T-helper 17 cell (primary cell): ENCODE data around the gene PBX2. TPM values are rescaled to one million over a fixed set of nuclear protein-coding genes. Genes with fewer than 3 reads are reported as not detected.
"Not testable (repeated sequence)": the region's sequence is repeated elsewhere in the genome, so short reads cannot be mapped to it uniquely, and the experiment has no call there.

Source experiments
- ATAC-seq: fragments of 150-1000 bp; cut with Tn5 transposase; 2 replicates; pipeline ENCODE4 v1.10.0; 2021; ENCODE audit warnings: mild to moderate bottlenecking, moderate library complexity
- DNase-seq, 3 donors: peaks; one replicate each; pipeline versions ENCODE4 v3.0.0 to v3.0.0-alpha.2; 2020 to 2021
- H3K9me3 ChIP-seq: one replicate; pipeline ENCODE4 v1.7.0; 2013; ENCODE audit warnings: low read length, mild to moderate bottlenecking; ENCODE audit not compliant: control insufficient read depth, poor library complexity, severe bottlenecking
- H3K27ac Mint-ChIP-seq: one replicate; pipeline ENCODE4 v1.8.0; 2022; ENCODE audit warnings: mild to moderate bottlenecking, moderate library complexity, mixed read lengths
- H3K27me3 Mint-ChIP-seq: one replicate; pipeline ENCODE4 v1.8.0; 2022; ENCODE audit warnings: mixed read lengths
- H3K36me3 Mint-ChIP-seq: one replicate; pipeline ENCODE4 v1.8.0; 2022; ENCODE audit warnings: low read depth, mixed read lengths
- H3K4me1 Mint-ChIP-seq: one replicate; pipeline ENCODE4 v1.8.0; 2022; ENCODE audit warnings: mild to moderate bottlenecking, mixed read lengths
- H3K4me3 Mint-ChIP-seq: one replicate; pipeline ENCODE4 v1.8.0; 2022; ENCODE audit warnings: mild to moderate bottlenecking, moderate library complexity, mixed read lengths
- total RNA-seq, 4 donors: library from RNA in 2 of 4; stranded (reverse) in 2 of 4; gene quantifications; one replicate each; pipeline ENCODE4 v1.2.3 and lab custom pipeline; 2022 to 2026

Gene PBX2
- total RNA-seq, 2 donors from 2014 or later: 103 to 110 TPM

- H3K9me3 ChIP-seq: no peaks in the 10 kb centered on the region
- Mint-ChIP-seq H3K4me1 (peaks cover 53% of the 10 kb centered on the region), H3K36me3 (peaks cover 20% of the 10 kb centered on the region), H3K4me3 (peak overlapping the region; percentile 98), H3K27ac (peak overlapping the region; percentile 98), H3K27me3 (no peaks in the 10 kb centered on the region)
- ATAC-seq (no peak), DNase-seq (no peak)
Observed at GRCh38 chr6:32188381-32189068, 1.5 kb downstream of the PBX2 start.

GRCh38 chr6:32187725-32188380 is 2.1 kb downstream of the PBX2 start:
- peak overlapping the region; percentile 98 for H3K4me3 Mint-ChIP-seq

GRCh38 chr6:32187009-32187709 is 2.8 kb downstream of the PBX2 start:
- no peaks in the 10 kb centered on the region for H3K9me3 ChIP-seq
- Mint-ChIP-seq H3K36me3 (peaks cover 20% of the 10 kb centered on the region), H3K4me3 (peak overlapping the region; percentile 98), H3K27ac (peak overlapping the region; percentile 98), H3K4me1 (peaks cover 45% of the 10 kb centered on the region), H3K27me3 (no peaks in the 10 kb centered on the region)
- DNase-seq (no peak), ATAC-seq (no peak)

More at GRCh38 chr6:32187725-32188380, 2.1 kb downstream of the PBX2 start:
- not testable (repeated sequence) for DNase-seq, ATAC-seq, H3K9me3 ChIP-seq, H3K27me3 Mint-ChIP-seq
- Mint-ChIP-seq H3K36me3 (peaks cover 20% of the 10 kb centered on the region), H3K4me1 (peaks cover 48% of the 10 kb centered on the region), H3K27ac (peak overlapping the region; percentile 98)

- not testable (repeated sequence) for H3K9me3 ChIP-seq, DNase-seq, ATAC-seq, H3K27me3 Mint-ChIP-seq
- Mint-ChIP-seq H3K36me3 (peaks cover 14% of the 10 kb centered on the region), H3K4me1 (peaks cover 42% of the 10 kb centered on the region), H3K27ac (peak overlapping the region; percentile 98), H3K4me3 (peak overlapping the region; percentile 98)
Observed at GRCh38 chr6:32186151-32186840, 3.7 kb downstream of the PBX2 start.

- Mint-ChIP-seq H3K4me3 (peak overlapping the region; percentile 98), H3K27ac (peak overlapping the region; percentile 98), H3K36me3 (peaks cover 14% of the 10 kb centered on the region), H3K4me1 (peaks cover 41% of the 10 kb centered on the region)
- DNase-seq (peak in 2 of 3 donors; percentile 44 to 62), ATAC-seq (peak; percentile 81)
- H3K27me3 Mint-ChIP-seq, H3K9me3 ChIP-seq: not testable (repeated sequence)
Observed at GRCh38 chr6:32185681-32186131, 4.3 kb downstream of the PBX2 start.

GRCh38 chr6:32184084-32184640 is 5.8 kb downstream of the PBX2 start, which contains the start of gene AGER:
Gene AGER (minus strand): TSS chr6:32184253. CDS start chr6:32184222, 31 bp downstream.
- H3K9me3 ChIP-seq: no peaks in the 10 kb centered on the region
- H3K4me1 Mint-ChIP-seq: peaks cover 46% of the 10 kb centered on the region
- ATAC-seq (no peak), DNase-seq (no peak)
- H3K27me3 Mint-ChIP-seq: no peaks in the 10 kb centered on the region
- H3K4me3 Mint-ChIP-seq: no peak within 1 kb of the TSS
- peaks cover 16% of the 10 kb centered on the region for H3K36me3 Mint-ChIP-seq
- H3K27ac Mint-ChIP-seq: peak within 1 kb of the TSS; percentile 98

- no peaks in the 10 kb centered on the region for H3K9me3 ChIP-seq
- H3K36me3 Mint-ChIP-seq: peaks cover 12% of the 10 kb centered on the region
- no peak for ATAC-seq
- H3K27me3 Mint-ChIP-seq: no peaks in the 10 kb centered on the region
- no peak for DNase-seq
- H3K4me1 Mint-ChIP-seq: peaks cover 46% of the 10 kb centered on the region
- H3K27ac Mint-ChIP-seq: peak overlapping the region; percentile 63
- no peak overlapping the region for H3K4me3 Mint-ChIP-seq
Observed at GRCh38 chr6:32183483-32184083, 6.4 kb downstream of the PBX2 start.

GRCh38 chr6:32183030-32183429 is 7.0 kb downstream of the PBX2 start:
- Mint-ChIP-seq H3K27ac (peak overlapping the region; percentile 63), H3K36me3 (peaks cover 14% of the 10 kb centered on the region), H3K27me3 (no peaks in the 10 kb centered on the region), H3K4me1 (peaks cover 47% of the 10 kb centered on the region), H3K4me3 (no peak overlapping the region)
- DNase-seq: no peak
- H3K9me3 ChIP-seq: no peaks in the 10 kb centered on the region
- no peak for ATAC-seq

GRCh38 chr6:32182555-32182981 is 7.4 kb downstream of the PBX2 start:
- ATAC-seq (no peak), DNase-seq (no peak)
- Mint-ChIP-seq H3K27me3 (no peaks in the 10 kb centered on the region), H3K4me3 (no peak overlapping the region), H3K4me1 (peaks cover 46% of the 10 kb centered on the region), H3K36me3 (peaks cover 14% of the 10 kb centered on the region), H3K27ac (peak overlapping the region; percentile 63)
- H3K9me3 ChIP-seq: no peaks in the 10 kb centered on the region

GRCh38 chr6:32181915-32182529 is 8.0 kb downstream of the PBX2 start:
- no peaks in the 10 kb centered on the region for H3K9me3 ChIP-seq
- Mint-ChIP-seq H3K27me3 (no peaks in the 10 kb centered on the region), H3K4me3 (no peak overlapping the region), H3K4me1 (peaks cover 46% of the 10 kb centered on the region), H3K27ac (peak overlapping the region; percentile 56), H3K36me3 (peaks cover 14% of the 10 kb centered on the region)
- no peak for DNase-seq
- ATAC-seq: no peak

- H3K27me3 Mint-ChIP-seq: no peaks in the 10 kb centered on the region
- peaks cover 10% of the 10 kb centered on the region for H3K36me3 Mint-ChIP-seq
- ATAC-seq (no peak), DNase-seq (no peak)
- no peak overlapping the region for H3K4me3 Mint-ChIP-seq
- H3K27ac Mint-ChIP-seq: peak overlapping the region; percentile 98
- H3K4me1 Mint-ChIP-seq: peaks cover 46% of the 10 kb centered on the region
- no peaks in the 10 kb centered on the region for H3K9me3 ChIP-seq
Observed at GRCh38 chr6:32181148-32181702, 8.8 kb downstream of the PBX2 start.
